ENCODE results near the gene SH3GLB2.
A peak's percentile ranks its signal among the peaks of the same experiment; 100 is the strongest.
"Not testable (repeated sequence)": the region's sequence is repeated elsewhere in the genome, so short reads cannot be mapped to it uniquely, and the experiment has no call there.

SH3GLB2 gene

GRCh38 chr9:129052592-129052991 is 24.5 kb upstream of the SH3GLB2 start:
- no peak for DNase-seq

GRCh38 chr9:129042016-129042415 is 13.9 kb upstream of the SH3GLB2 start:
- DNase-seq: no peak

DNA sequence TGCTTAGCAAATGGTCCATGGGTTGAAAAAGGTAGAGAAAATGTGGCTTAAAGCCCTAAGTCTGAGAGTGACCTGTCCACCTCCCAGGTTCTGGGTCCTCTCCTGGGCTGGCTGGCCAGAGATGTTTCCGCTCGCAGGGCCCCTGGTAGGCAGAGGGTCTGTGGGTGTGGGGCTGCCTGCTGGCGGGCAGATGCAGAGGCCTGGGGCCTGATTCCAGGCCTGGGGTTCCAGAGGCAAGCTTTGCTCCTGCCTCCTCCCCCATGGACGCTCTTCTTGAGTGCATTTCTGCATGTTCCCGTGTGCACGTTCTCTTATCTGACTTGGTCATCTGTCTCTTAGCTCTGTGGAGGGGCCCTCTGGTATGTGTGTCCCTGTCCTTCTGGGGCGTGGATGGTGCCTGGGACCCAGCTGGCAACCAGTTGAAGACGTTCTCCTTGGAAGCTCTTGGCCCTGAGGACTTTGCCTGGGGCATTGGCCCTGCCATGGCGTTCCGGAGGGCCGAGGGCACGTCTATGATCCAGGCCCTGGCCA is 12.0 kb upstream of the SH3GLB2 start:
- no peak for DNase-seq

- no peak for DNase-seq
Measured at GRCh38 chr9:129038109-129038852, 10.2 kb upstream of the SH3GLB2 start.

GRCh38 chr9:129037767-129038098 is 9.6 kb upstream of the SH3GLB2 start:
- DNase-seq: no peak

DNA sequence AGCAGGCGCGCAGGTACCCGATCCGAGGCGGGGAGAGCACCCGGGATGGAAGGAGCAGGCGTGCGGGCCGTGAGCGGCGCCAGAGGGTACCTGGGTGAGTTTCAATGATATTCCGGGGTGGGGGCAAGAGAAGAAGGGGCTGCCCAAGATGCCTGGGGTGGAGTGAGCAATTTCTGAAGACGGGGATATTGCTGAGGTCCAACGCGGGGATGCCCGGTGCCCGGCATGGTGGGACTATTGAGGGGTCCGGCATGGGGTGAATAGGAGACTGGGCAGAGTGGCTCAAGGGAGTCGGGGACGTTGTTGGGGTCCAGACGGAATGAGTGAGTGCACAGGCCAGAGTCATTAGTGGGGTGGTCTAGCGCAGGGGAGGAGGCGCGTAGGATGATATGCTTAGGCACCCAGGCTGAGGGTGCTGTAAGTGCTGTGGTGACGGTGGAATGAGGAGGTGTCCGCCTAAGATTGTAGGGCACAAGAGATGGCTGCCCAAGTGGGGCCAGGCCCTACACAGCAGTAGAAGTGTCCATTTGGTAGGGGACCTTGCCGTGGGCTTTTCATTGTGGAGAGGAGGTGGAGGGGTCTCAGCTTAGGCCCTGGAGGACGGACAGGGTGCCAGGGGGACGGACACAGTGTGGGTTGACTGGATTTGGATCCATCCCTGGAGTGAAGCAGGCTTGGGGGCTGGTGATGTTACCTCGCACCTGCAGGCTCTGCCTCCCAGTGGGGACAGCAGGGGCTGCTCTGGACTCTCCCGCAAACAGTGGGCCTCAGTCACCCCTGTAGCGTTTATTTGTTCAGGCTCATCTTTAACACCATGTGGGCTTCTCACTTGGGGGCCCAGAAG is 9.0 kb upstream of the SH3GLB2 start:
- no peak for DNase-seq

- peak; percentile 87 for DNase-seq
Measured at GRCh38 chr9:129036241-129036922, 8.3 kb upstream of the SH3GLB2 start, which contains the start of gene MIGA2. MIGA2 (plus strand) TSS chr9:129036626; CDS start chr9:129040595, 3,969 bp downstream.

- DNase-seq: not testable (repeated sequence)
Measured at GRCh38 chr9:129035838-129036237, 7.7 kb upstream of the SH3GLB2 start.

GRCh38 chr9:129033216-129033615 is 5.1 kb upstream of the SH3GLB2 start:
- no peak for DNase-seq

DNA sequence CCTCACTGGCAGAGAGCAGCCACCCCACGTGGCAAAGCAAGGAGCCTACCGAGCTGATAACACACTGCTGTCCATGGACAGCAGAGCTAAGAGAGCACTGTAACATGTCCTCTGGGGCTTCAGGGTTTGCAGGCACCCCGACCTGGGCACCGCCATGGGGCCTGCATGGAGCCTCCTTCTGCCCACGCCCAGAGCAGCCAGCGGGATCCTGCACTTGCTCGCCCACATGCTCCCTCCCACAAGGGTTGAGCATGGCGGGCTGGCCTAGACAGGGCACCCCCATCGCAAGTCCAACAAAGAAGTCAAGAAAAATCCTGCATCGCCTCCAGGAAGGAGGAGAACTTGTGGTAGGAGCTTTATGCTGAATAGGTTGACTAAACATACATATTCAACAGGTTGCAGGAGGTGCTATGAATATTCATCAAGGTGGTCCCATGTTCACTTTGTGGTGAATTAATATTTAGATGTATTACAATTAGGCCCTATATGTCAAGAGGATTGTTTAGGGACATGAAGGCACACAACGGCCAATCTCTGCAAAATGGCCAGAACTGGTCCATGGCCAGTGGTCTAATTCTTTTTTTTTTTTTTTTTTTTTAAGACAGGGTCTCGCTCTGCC is 4.5 kb upstream of the SH3GLB2 start:
- DNase-seq: no peak

DNA sequence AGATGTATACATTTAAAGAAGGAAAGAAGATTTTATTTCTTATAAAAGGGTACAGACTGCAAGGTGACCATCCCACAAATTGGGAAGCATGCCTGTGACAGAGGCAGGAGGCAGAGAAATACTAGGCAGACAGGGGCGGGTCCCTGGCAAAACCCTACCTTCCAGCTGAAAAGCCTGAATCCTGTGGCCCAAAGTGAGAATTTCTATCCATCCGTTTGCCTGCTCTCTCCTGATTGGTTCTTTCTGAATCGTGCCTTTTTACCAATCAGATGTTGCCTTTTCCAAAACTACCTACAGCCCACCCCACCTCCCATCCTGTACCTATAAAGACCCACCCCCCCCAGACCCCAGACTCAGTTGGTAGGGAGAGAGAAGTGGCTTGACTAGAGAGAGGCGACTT is 3.4 kb upstream of the SH3GLB2 start:
- DNase-seq: no peak

GRCh38 chr9:129030191-129030590 is 2.1 kb upstream of the SH3GLB2 start:
- no peak for DNase-seq

GRCh38 chr9:129027685-129028191 is 393 bp downstream of the SH3GLB2 start:
- DNase-seq: no peak

- DNase-seq: no peak
Measured at GRCh38 chr9:129027224-129027684, 877 bp downstream of the SH3GLB2 start.

GRCh38 chr9:129026442-129027223 is 1.5 kb downstream of the SH3GLB2 start:
- no peak for DNase-seq

DNA sequence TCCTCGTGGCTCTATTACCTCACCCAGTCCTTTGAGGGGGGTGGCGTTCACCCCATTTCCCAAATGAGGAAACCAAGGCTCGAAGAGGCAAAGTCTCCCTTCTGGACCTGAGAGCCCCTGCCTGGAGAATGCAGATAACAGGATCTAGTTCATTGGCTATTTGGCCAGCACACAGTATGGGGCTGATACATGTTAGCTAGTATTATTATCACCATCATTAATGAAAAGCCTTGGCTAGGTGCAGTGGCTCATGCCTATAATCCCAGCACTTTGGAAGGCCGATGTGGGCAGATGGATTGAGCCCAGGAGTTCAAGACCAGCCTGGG is 4.3 kb downstream of the SH3GLB2 start:
- no peak for DNase-seq

GRCh38 chr9:129023036-129023907 is 4.9 kb downstream of the SH3GLB2 start:
- no peak for DNase-seq

- no peak for DNase-seq
Measured at GRCh38 chr9:129022037-129022436, 6.1 kb downstream of the SH3GLB2 start.

- no peak for DNase-seq
Measured at GRCh38 chr9:129021091-129021490, 7.0 kb downstream of the SH3GLB2 start.

DNA sequence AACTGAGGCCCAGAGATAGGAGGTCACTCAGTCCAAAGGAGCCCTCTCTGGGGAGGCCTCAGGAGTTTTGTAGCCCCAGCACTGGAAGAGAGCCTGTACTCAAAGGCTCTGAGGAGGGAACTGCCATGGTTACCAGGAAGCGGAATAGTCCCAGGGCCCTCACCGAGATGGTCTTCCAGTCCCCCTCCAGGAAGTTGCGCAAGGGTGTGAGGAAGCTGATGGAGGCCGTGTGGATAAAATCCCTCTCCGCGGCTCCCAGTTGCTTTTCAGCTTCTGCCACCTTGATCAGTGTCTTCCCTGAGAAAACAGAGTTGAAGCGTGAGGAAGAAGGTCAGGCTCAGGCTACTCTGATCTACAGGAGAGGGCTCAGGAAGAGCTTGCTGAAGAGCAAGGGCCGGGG is 13.5 kb downstream of the SH3GLB2 start:
- no peak for DNase-seq

- no peak for DNase-seq
Measured at GRCh38 chr9:129014124-129014523, 14.0 kb downstream of the SH3GLB2 start.

Measured in stimulated activated CD4-positive, alpha-beta T cell treated with anti-CD3 and anti-CD28 coated beads, Interleukin-12 subunit alpha, Interleukin-12 subunit beta, amount 100 ng/mL, for 4 hours (primary cell).